ENCODE data around the gene ILDR1. TPM values are rescaled to one million over a fixed set of nuclear protein-coding genes. Genes with fewer than 3 reads are reported as not detected.

The ILDR1 gene
- total RNA-seq, 1 donor from 2014 or later = not detected

GRCh38 chr3:121994551-121994950 lies 27.5 kb downstream of the ILDR1 start:
- peak; percentile 38 for DNase-seq (ENCODE audit: low read depth)

GRCh38 chr3:121992601-121993560 lies 29.2 kb downstream of the ILDR1 start:
- DNase-seq (ENCODE audit: low read depth) = peak; percentile 79

GRCh38 chr3:121989943-121990342 lies 32.1 kb downstream of the ILDR1 start:
- DNase-seq (ENCODE audit: low read depth) = peak; percentile 24

- no peak for DNase-seq (ENCODE audit: low read depth)
Measured at GRCh38 chr3:121988146-121988545, 33.9 kb downstream of the ILDR1 start.

- no peak for DNase-seq (ENCODE audit: low read depth)
Measured at GRCh38 chr3:121985846-121986245, 36.2 kb downstream of the ILDR1 start.

GRCh38 chr3:121981473-121981872 lies 40.6 kb downstream of the ILDR1 start:
- no peak for DNase-seq (ENCODE audit: low read depth)

- DNase-seq (ENCODE audit: low read depth) = no peak
Measured at GRCh38 chr3:121980450-121980796, 41.6 kb downstream of the ILDR1 start.

GRCh38 chr3:121979734-121980449 lies 42.2 kb downstream of the ILDR1 start:
- no peak for DNase-seq (ENCODE audit: low read depth)

- no peak for DNase-seq (ENCODE audit: low read depth)
Measured at GRCh38 chr3:121979246-121979645, 42.8 kb downstream of the ILDR1 start.

- DNase-seq (ENCODE audit: low read depth) = no peak
Measured at GRCh38 chr3:121976727-121977126, 45.3 kb downstream of the ILDR1 start.

GRCh38 chr3:121975702-121976302 lies 46.2 kb downstream of the ILDR1 start:
- no peak for DNase-seq (ENCODE audit: low read depth)

- DNase-seq (ENCODE audit: low read depth) = no peak
Measured at GRCh38 chr3:121974601-121975111, 47.4 kb downstream of the ILDR1 start.

GRCh38 chr3:121970047-121970446 lies 52.0 kb downstream of the ILDR1 start:
- no peak for DNase-seq (ENCODE audit: low read depth)

GRCh38 chr3:121969631-121970030 lies 52.4 kb downstream of the ILDR1 start:
- no peak for DNase-seq (ENCODE audit: low read depth)

GRCh38 chr3:121963608-121964007 lies 58.4 kb downstream of the ILDR1 start:
- DNase-seq (ENCODE audit: low read depth) = no peak

- DNase-seq (ENCODE audit: low read depth) = no peak
Measured at GRCh38 chr3:121962443-121962842, 59.6 kb downstream of the ILDR1 start.

GRCh38 chr3:121961283-121961682 lies 60.8 kb downstream of the ILDR1 start:
- no peak for DNase-seq (ENCODE audit: low read depth)

- DNase-seq (ENCODE audit: low read depth) = no peak
Measured at GRCh38 chr3:121958801-121959200, 63.2 kb downstream of the ILDR1 start.

- no peak for DNase-seq (ENCODE audit: low read depth)
Measured at GRCh38 chr3:121957674-121958415, 64.2 kb downstream of the ILDR1 start.

- DNase-seq (ENCODE audit: low read depth) = no peak
Measured at GRCh38 chr3:121956363-121956762, 65.7 kb downstream of the ILDR1 start.

GRCh38 chr3:121951291-121951919 lies 70.6 kb downstream of the ILDR1 start:
- DNase-seq (ENCODE audit: low read depth) = no peak

All from myocyte (in vitro differentiated cells).